ENCODE data around the gene CCDC6.
"Not testable (repeated sequence)": the region's sequence is repeated elsewhere in the genome, so short reads cannot be mapped to it uniquely, and the experiment has no call there.

Gene CCDC6

DNA sequence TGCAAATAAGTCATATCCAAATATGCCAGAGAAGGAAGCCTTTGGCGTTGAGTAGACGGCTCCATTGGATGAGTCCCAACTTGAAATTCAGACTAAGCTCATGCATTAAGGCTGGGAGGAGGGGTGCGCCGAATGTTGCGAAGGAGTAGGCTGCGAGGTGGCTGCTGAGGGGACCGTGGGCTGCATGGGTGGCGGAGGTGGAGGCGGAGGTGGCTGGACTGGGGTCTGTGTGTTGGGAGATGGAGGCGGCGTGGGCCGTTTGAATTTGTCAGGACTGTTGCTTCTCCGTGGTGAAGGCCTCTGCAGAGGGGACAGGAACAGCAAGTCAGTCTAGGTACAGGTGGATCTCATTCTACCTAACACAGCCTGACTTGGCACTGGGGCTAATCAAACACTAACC is 113.5 kb downstream of the CCDC6 start:
- TF ChIP-seq, protein P1, sequence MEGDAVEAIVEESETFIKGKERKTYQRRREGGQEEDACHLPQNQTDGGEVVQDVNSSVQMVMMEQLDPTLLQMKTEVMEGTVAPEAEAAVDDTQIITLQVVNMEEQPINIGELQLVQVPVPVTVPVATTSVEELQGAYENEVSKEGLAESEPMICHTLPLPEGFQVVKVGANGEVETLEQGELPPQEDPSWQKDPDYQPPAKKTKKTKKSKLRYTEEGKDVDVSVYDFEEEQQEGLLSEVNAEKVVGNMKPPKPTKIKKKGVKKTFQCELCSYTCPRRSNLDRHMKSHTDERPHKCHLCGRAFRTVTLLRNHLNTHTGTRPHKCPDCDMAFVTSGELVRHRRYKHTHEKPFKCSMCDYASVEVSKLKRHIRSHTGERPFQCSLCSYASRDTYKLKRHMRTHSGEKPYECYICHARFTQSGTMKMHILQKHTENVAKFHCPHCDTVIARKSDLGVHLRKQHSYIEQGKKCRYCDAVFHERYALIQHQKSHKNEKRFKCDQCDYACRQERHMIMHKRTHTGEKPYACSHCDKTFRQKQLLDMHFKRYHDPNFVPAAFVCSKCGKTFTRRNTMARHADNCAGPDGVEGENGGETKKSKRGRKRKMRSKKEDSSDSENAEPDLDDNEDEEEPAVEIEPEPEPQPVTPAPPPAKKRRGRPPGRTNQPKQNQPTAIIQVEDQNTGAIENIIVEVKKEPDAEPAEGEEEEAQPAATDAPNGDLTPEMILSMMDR (IDR thresholded peaks at IDR 0.05; ENCODE audit: borderline replicate concordance, insufficient read depth, low read depth, low read length), result no peak
- no peak overlapping the region for H3K4me3 ChIP-seq (ENCODE audit: low read depth, low read length)

DNA sequence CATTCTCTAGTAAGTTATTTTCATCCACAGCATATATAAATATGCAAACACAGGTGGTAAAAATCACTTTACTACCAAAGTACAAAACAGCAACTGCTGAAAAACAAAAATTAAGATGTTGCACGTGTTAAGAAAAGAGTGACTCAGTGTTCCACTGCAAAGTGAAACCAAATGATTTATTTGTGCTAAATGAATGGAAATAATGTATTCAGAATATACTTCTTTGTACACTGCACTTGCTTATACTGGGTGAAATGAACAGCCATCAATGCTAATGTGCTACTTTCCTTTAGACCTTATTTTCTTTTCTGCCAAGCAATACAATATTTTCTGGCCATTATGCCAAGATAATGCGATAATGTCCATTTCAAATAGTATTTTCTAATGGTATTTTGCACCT is 114.8 kb downstream of the CCDC6 start:
- TF ChIP-seq, protein P1 (IDR thresholded peaks at IDR 0.05; ENCODE audit: borderline replicate concordance, insufficient read depth, low read depth, low read length), result no peak
- H3K4me3 ChIP-seq (ENCODE audit: low read depth, low read length), result no peak overlapping the region

DNA sequence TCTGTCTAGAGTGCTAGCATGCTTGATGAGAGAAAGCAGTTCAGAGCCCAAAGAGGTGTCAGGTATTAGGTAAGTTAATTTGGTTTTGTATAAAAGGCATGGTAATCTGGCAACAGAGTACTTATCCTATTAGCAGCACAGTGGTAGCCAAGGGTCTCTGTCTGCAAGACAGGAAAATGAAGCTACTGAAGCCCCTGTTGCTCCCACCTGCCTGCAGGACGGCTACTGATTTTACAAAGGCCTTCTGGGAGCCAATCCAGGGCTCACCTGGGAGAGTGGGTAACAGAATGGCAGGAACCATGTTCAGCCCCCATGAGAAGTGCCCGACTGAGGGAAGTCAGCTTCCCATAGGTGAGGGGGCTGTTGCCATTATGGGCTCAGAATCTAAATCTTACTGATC is 116.3 kb downstream of the CCDC6 start:
- H3K4me3 ChIP-seq (ENCODE audit: low read depth, low read length), result not testable (repeated sequence)

DNA sequence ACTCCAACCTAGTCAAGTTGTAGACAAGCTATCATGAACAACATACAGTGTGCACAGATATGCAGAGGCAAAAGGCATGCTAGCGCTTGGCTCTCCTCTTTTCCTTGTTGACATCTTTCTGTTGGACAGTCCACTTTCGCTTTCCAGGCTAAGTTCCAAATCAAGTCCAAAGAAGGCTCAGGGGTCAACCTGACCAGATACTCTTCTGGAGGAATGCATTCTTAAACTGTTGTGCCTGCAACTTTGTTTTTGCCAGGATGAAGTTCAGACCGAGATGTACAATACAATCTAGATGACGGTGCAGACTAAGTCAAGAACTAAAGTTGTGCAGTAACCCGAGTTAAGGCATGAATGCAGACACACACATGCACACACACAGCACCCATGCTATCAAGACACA is 117.4 kb downstream of the CCDC6 start:
- H3K4me3 ChIP-seq (ENCODE audit: low read depth, low read length), result not testable (repeated sequence)

DNA sequence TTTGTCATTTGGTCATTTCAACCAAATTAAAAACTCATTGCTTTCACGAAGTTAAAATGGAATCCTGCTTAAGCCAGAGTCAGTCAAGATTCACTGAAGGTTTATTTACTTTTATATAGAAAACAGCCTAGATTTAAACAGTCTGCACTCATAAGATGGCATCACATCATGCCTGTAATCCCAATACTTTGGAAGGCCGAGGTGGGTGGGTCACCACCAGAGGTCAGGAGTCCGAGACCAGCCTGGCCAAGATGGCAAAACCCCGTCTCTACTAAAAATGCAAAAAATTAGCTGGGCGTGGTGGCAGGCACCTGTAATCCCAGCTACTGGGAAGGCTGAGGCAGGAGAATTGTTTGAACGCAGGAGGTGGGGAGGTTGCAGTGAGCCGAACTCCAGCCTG is 119.3 kb downstream of the CCDC6 start:
- not testable (repeated sequence) for H3K4me3 ChIP-seq (ENCODE audit: low read depth, low read length)

DNA sequence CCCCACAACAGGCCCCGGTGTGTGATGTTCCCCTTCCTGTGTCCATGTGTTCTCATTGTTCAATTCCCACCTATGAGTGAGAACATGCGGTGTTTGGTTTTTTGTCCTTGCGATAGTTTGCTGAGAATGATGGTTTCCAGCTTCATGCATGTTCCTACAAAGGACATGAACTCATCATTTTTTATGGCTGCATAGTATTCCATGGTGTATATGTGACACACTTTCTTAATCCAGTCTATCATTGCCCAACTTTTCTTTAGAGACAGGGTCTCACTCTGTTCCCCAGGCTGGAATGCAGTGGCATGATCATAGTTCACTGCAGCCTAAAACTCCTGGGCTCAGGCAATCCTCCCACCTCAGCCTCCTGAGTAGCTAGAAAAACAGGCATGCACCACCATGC is 120.9 kb downstream of the CCDC6 start:
- not testable (repeated sequence) for H3K4me3 ChIP-seq (ENCODE audit: low read depth, low read length)

DNA sequence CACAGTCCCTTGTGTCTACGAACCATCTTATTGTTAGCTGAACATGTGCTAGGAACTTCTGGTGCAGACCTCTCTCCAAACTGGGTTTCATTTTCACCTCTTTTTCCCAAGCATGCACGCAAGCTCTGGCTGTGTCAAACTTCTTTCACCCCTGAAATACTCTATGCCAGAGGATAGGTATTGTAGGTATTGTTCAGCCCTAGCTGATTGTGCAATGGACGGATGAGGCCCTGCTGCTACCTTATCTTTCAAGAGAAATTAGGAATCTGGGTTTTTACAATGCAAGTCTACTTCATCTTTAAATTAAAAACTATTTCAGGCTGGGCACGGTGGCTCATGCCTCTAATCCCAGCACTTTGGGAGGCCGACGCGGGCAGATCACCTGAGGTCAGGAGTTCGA is 124.8 kb downstream of the CCDC6 start:
- H3K4me3 ChIP-seq (ENCODE audit: low read depth, low read length), result no peak overlapping the region
- TF ChIP-seq, protein P1 (IDR thresholded peaks at IDR 0.05; ENCODE audit: borderline replicate concordance, insufficient read depth, low read depth, low read length), result no peak

DNA sequence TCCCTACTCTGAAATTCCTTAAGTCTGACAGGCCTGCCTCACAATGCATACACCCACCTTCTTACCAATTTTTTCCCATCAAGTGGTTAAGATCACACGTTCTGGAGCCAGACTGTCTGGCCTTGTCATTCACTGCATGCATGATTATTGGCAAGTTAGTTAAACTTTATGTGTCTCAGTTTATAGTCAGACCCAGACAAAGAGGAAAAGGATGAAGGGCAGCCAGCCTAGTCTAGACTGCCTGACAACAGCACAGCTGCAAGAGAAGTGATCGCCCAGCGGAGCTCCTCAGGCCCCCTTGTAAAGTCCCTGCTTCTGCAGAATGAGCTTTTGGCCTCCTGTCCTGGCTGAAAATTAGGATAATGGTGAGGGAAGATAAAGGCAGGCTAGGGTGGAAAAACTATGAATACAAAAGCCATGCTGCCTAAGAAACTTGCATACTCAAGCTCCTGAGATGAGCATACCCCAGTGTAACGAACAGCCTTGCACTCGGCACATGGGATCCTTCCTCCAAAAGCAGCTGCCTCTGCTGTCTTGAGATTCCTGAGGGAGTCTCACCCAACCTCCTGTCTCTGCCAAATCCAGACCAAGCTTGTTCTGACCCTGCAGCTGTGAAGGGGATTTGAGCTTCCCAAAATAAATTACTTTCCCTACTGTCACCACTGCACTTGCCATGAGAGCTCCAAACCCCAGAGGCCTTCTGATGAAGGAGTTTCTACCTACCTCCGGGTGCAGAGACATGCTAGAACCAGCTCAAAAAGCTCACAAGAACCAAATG is 126.4 kb downstream of the CCDC6 start:
- TF ChIP-seq, protein P1 (IDR thresholded peaks at IDR 0.05; ENCODE audit: borderline replicate concordance, insufficient read depth, low read depth, low read length), result no peak
- H3K4me3 ChIP-seq (ENCODE audit: low read depth, low read length), result no peak overlapping the region

DNA sequence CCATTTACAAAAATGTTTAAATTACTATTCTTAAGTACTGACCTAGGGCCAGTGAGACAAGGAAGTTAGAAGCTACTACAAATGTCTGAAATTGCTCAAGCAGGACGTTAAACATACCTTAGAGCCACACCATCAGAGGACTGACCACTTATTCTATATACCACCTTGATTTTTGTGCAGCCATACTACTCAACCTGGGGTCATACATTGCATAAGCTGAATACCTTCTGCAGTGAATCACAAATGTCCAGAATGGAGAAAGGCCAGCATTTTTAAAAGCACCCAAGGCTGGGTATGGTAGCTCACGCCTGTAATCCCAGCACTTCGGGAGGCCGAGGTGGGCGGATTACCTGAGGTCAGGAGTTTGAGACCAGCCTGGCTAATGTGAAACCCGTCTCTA is 131.9 kb downstream of the CCDC6 start:
- no peak overlapping the region for H3K4me3 ChIP-seq (ENCODE audit: low read depth, low read length)
- TF ChIP-seq, protein P1 (IDR thresholded peaks at IDR 0.05; ENCODE audit: borderline replicate concordance, insufficient read depth, low read depth, low read length), result no peak

All from GM12875 (cell line).